ENCODE measurements around the gene MYNN.
A peak's percentile ranks its signal among the peaks of the same experiment; 100 is the strongest.

MYNN gene

DNA sequence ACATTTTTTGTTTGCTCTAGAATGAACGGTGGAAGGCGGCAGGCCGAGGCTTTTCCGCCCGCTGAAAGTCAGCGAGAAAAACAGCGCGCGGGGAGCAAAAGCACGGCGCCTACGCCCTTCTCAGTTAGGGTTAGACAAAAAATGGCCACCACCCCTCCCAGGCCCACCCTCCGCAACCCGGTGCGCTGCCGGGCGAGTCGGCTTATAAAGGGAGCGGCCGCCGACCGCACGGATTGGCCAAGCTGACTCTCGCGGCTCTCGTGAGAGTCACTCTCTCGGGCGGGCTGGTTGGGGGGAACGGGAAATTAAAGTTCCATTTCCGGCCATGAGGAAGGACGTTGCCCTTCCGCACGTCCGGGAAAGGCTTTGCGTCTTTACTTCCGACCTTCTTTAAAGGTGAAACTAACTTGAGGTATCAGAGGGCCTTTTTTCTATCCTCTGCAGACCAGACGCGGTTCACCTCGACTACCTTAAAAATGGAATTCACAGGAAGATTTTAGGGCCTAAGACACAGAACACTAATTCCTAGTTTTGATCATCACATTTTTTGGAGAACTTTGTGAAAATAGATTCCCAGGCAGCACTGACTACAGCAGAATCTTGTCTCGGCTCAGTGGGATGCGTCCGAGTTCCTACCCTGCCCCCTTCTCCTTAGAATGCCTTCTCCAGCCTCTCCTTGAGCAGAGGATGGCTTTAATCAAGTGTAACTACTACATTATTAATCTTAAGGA, 8.1 kb upstream of the MYNN start, which contains the start of gene TERC:
Gene TERC, minus strand, starts transcription at position 179 of the 731 bp plus-strand sequence.
- no peaks in the 10 kb centered on the region for H3K9me3 Mint-ChIP-seq
- H3K27ac Mint-ChIP-seq: peak within 1 kb of the TSS; percentile 98
- peaks cover 3% of the 10 kb centered on the region for H3K36me3 Mint-ChIP-seq
- CTCF ChIA-PET: interaction anchor here (1.0 kb wide), 1 partner anchor 202 kb away, joined by 3 read pairs; the partner anchor contains the start of gene SEC62
- peak within 1 kb of the TSS; percentile 95 for H3K4me3 Mint-ChIP-seq
- peaks cover 11% of the 10 kb centered on the region for H3K27me3 Mint-ChIP-seq
- DNase-seq: peak; percentile 94
- H3K4me1 Mint-ChIP-seq: peaks cover 39% of the 10 kb centered on the region

DNA sequence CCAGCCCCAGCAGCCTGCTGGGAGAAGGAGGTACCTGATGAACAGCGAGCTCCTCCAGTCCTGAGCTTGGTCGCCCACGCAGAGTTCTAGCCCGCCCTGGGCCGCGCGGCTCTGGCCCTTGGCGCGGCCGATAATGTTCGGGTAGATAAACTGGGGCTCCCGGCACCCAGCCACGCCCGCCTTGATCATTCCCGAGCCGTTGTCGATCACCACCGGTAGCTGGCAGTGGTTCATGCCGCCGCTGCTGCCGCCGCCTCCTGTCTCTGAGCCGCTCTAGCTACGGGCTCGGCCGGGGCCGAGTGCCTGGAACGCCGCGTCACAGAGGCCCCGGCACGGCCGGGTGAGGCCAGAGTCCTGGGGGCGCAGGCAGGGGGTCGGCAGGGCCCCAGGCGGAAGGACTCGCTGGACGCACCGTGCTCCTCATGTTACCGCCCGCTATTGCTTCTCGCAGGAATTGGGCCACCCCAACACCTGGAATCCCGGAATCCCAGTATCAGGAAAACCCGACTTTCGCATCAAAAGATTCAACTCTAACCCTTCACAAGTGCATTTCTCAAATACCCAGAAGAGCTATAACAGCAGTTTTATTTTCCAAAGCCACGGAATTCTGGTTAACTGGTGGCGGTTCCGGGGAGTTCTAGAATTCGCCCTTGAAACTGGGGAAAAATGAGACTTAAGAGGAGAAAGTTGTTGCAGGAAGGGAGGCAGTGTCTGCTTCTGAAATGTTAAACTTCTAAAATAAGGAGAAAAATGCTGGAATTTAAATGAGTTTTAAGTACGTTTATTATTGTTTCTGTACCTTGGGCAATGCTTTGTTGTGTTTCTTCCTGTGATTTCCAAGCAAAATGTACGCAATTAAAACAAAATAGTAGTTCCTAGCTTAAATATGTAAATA, 3.7 kb upstream of the MYNN start, which contains the start of gene ACTRT3:
Gene ACTRT3, minus strand, starts transcription at position 275 of the 895 bp plus-strand sequence. Its CDS starts 41 bp downstream, at position 234.
- Mint-ChIP-seq H3K9me3 (no peaks in the 10 kb centered on the region), H3K4me3 (peak within 1 kb of the TSS; percentile 80), H3K36me3 (peaks cover 7% of the 10 kb centered on the region), H3K27ac (peak within 1 kb of the TSS; percentile 34), H3K4me1 (peaks cover 35% of the 10 kb centered on the region), H3K27me3 (peaks cover 15% of the 10 kb centered on the region)
- peak; percentile 67 for DNase-seq
- CTCF ChIA-PET: interaction anchor here (1.2 kb wide), 1 partner anchor 54 kb away, joined by 3 read pairs; no protein-coding TSS in a partner anchor

DNA sequence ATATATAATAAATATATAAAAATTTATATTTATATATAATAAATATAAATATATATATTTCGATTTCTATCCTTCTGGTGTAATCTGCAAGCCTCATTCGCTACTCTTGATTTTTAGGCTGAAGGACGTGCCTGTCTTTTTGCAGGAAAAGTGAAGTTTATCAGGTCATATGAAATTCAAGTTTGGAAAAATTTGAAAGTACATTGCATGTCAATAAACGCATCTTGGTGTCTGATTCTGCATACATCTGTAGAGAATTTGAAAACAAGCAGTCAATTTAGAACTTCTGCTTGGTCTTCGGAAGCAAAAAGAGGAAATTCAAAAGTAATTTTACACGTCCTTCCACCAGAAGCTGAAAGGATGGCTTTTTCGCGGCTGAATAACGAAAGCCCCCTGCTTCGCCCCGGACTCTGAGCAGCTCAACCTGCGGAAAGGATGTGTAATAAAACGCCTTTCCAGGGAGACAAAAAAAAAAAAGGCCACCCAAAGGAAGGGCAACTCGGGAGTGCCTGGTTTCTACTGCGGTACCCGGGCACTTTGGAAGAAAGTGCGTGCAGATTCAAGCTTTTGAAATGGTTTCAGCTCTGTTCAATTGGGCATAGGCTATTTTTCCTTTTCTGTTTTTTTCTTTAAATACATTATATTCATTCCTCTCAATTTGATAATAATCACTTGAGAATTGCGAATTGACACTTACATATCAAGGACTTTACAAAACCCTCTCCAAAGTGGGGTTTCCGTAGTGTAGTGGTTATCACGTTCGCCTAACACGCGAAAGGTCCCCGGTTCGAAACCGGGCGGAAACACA, 1.5 kb upstream of the MYNN start:
- DNase-seq: peak; percentile 62
- H3K27me3 Mint-ChIP-seq: peaks cover 15% of the 10 kb centered on the region
- H3K4me3 Mint-ChIP-seq: peak overlapping the region; percentile 98
- H3K9me3 Mint-ChIP-seq: no peaks in the 10 kb centered on the region
- H3K4me1 Mint-ChIP-seq: peaks cover 43% of the 10 kb centered on the region
- peak overlapping the region; percentile 100 for H3K27ac Mint-ChIP-seq
- peaks cover 20% of the 10 kb centered on the region for H3K36me3 Mint-ChIP-seq
- CTCF ChIA-PET: interaction anchor here (1.0 to 1.6 kb wide), 3 partner anchors 41 to 267 kb away, joined by 3 to 6 read pairs (median 3); partner anchors contain the start of genes LRRC34 and LRRIQ4

DNA sequence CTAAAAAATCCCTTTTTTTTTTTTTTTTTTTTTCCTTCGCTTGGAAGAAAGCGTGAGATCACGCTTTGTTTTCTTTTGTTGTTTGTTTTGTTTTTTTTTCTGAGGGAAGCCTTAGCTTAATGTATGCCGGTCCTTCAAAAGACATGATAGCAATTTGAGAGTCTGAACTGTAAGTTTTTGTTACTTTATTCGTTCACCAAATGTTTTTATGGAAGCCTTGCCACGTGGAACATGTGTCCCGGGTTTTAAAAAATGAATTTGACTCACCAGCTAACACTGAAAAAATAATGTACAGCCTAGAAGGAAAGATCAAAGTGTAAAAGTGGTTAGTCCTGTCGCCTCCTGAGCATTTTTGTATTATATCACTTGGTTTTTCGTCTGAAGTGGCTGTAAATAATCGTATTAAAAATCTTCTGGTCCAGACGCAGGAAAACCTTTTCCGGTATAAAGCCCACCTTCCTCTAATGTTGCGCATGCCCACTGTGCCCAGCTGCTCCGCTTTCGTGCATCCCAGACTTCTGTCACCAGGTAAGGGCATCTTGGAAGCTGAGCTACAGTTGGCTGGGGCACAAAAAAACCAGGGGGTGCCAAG, 795 bp upstream of the MYNN start:
- CTCF ChIA-PET: interaction anchor here (1.0 to 1.6 kb wide), 3 partner anchors 40 to 267 kb away, joined by 3 to 6 read pairs (median 3); partner anchors contain the start of genes LRRC34 and LRRIQ4
- Mint-ChIP-seq H3K36me3 (peaks cover 26% of the 10 kb centered on the region), H3K4me1 (peaks cover 46% of the 10 kb centered on the region), H3K27ac (peak overlapping the region; percentile 100), H3K4me3 (peak overlapping the region; percentile 98), H3K27me3 (peaks cover 15% of the 10 kb centered on the region), H3K9me3 (no peaks in the 10 kb centered on the region)
- DNase-seq: no peak

DNA sequence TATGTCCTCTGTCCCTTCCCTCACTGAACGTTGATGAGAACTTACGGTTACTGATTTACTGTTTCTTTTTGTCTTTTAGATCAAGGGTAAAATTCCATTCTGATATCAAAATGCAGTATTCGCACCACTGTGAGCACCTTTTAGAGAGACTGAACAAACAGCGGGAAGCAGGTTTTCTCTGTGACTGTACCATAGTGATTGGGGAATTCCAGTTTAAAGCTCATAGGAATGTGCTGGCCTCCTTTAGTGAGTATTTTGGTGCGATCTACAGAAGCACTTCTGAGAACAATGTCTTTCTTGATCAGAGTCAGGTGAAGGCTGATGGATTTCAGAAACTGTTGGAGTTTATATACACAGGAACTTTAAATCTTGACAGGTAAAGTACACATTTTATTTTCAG, 990 bp downstream of the MYNN start:
- Mint-ChIP-seq H3K27me3 (peaks cover 10% of the 10 kb centered on the region), H3K4me3 (peak overlapping the region; percentile 98), H3K27ac (peak overlapping the region; percentile 100), H3K9me3 (no peaks in the 10 kb centered on the region), H3K36me3 (peaks cover 39% of the 10 kb centered on the region), H3K4me1 (peaks cover 52% of the 10 kb centered on the region)
- no peak for DNase-seq
- CTCF ChIA-PET: no interaction called here

DNA sequence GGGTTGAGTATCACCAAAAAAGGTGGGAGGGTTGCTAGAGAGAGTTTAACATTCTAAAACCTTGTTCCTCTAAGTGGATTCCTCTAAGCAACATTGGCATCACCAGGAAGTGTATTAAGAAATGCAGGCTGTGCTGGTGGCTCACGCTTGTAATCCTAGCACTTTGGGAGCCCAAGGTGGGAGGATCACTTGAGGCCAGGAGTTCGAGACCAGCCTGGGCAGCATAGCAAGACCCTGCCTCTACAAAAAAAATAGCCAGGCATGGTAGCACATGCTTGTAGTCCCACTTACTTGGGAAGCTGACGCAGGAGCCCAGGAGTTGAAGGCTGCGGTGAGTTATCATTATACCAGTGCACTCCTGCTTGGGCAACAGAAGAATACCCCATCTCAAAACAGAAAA, 4.6 kb downstream of the MYNN start:
- Mint-ChIP-seq H3K9me3 (no peaks in the 10 kb centered on the region), H3K4me3 (no peak overlapping the region), H3K27ac (no peak overlapping the region), H3K4me1 (peaks cover 65% of the 10 kb centered on the region), H3K36me3 (peaks cover 62% of the 10 kb centered on the region), H3K27me3 (no peaks in the 10 kb centered on the region)
- no peak for DNase-seq
- CTCF ChIA-PET: no interaction called here

DNA sequence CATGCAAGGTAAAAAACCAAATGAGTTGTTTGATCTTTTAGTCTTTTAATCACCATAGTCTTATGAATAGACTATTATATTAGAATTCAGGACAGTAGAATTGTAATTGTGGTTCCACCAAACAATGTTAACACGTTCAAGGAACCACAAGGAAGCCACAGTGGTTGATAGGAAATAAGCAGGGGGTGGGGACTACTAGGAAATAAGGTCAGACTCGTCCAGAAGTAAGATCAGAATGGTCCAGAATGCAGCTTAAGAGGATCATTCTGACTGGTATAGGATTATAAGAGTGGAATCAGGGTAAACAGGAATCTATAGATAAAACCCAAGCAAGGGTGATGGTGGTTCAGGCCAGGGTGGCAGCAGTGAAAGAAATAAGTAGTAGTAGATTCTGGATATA, 7.5 kb downstream of the MYNN start:
- Mint-ChIP-seq H3K27me3 (no peaks in the 10 kb centered on the region), H3K9me3 (no peaks in the 10 kb centered on the region), H3K4me3 (peak overlapping the region; percentile 47), H3K4me1 (peaks cover 44% of the 10 kb centered on the region), H3K27ac (peak overlapping the region; percentile 20), H3K36me3 (peaks cover 57% of the 10 kb centered on the region)
- CTCF ChIA-PET: no interaction called here
- DNase-seq: no peak

DNA sequence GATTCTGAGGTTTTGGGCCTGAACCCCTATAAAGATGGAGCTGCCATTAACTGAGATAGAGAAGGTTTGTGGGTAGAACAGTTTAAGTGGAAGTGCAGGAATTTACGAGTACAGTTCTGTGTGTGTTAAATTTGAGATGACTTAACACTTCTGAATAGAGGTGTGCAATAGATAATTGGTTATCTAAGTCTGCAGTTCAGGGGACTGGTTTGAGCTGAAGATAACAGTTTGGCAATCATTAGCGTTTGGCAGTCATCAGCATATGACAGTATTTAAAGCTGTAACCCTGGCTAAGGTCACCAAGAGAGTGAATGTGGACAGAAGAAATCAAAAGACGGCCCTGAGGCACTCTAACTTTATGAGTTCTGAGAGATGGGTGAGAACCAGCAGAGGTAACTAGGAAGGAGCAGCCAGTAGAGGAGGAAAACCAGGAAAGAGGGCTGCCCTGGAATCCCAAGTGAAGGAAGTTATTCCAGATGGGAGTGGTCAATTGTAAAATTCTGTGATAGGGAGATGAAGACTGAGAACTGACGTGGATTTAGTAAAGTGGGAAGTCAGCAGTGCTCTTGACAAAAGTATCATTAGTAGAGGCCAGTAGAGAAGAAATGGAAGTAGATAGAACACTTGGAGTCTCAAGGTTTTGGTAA, 8.1 kb downstream of the MYNN start:
- Mint-ChIP-seq H3K9me3 (no peaks in the 10 kb centered on the region), H3K4me1 (peaks cover 38% of the 10 kb centered on the region)

DNA sequence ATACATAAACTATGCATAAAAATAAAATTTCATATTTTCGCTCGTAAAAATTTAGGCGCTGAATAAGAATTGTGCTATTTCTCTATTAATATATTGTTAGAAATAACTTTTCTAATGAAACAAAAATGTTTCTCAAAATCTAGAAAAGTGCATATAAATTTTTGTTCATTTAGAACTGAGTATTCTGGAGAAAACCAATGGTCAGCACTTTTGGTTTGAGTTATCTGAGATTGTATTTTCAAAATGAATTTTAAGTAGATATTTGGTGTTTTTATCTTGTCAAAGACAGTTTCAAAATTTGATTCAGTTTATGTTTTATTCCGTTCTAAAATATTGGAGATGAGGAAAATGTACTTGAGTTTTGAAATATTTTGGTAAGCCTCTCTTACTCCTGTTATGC, 13.9 kb downstream of the MYNN start:
- peaks cover 6% of the 10 kb centered on the region for H3K4me1 Mint-ChIP-seq
- H3K4me3 Mint-ChIP-seq: no peak overlapping the region
- H3K27ac Mint-ChIP-seq: no peak overlapping the region
- H3K27me3 Mint-ChIP-seq: no peaks in the 10 kb centered on the region
- no peaks in the 10 kb centered on the region for H3K9me3 Mint-ChIP-seq
- H3K36me3 Mint-ChIP-seq: peaks cover 38% of the 10 kb centered on the region
- CTCF ChIA-PET: no interaction called here
- no peak for DNase-seq

More for the DNA sequence above, 8.1 kb downstream of the MYNN start:
- no peak for DNase-seq
- no peaks in the 10 kb centered on the region for H3K27me3 Mint-ChIP-seq
- H3K27ac Mint-ChIP-seq: peak overlapping the region; percentile 13
- no peak overlapping the region for H3K4me3 Mint-ChIP-seq
- CTCF ChIA-PET: no interaction called here
- H3K36me3 Mint-ChIP-seq: peaks cover 59% of the 10 kb centered on the region

DNA sequence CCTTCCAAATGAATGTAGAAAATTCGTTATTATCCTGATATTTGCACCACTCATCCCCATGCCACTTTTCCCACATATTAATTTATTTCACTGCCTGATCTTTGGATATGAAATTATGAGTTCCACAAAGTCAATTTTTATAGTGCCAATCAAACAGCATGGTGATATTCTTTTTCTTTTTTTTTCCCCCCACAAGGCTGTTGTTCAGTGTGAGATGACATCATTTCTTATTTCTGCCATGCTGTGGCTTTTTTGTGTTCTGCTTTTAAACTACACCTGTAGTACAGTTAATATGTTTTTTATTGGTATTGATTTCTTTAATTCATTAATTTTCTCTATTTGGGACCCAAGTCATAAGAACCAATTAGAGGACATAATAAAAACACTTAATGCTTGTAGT, 14.6 kb downstream of the MYNN start:
- Mint-ChIP-seq H3K4me1 (peaks cover 6% of the 10 kb centered on the region), H3K27ac (no peak overlapping the region), H3K9me3 (no peaks in the 10 kb centered on the region), H3K27me3 (no peaks in the 10 kb centered on the region), H3K4me3 (no peak overlapping the region), H3K36me3 (peaks cover 38% of the 10 kb centered on the region)
- CTCF ChIA-PET: no interaction called here
- no peak for DNase-seq

DNA sequence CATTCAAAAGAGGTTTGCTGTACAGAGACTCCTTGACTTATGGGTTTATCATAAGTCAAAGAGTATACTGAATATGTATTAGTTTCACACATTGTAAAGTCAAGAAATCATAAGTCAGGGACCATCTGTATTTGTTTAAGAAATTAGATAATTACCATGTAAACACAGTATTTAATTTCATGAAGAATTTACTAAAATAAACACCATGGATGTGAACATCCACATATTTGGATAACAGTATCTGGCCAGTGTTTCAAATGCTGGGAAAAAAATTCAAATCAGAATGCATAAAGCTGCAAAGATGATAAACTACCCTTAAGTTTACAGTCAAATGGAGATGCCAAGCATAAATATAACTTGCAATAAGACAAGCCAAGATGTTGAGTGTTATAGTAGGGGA, 17.0 kb downstream of the MYNN start:
- no peak overlapping the region for H3K27ac Mint-ChIP-seq

DNA sequence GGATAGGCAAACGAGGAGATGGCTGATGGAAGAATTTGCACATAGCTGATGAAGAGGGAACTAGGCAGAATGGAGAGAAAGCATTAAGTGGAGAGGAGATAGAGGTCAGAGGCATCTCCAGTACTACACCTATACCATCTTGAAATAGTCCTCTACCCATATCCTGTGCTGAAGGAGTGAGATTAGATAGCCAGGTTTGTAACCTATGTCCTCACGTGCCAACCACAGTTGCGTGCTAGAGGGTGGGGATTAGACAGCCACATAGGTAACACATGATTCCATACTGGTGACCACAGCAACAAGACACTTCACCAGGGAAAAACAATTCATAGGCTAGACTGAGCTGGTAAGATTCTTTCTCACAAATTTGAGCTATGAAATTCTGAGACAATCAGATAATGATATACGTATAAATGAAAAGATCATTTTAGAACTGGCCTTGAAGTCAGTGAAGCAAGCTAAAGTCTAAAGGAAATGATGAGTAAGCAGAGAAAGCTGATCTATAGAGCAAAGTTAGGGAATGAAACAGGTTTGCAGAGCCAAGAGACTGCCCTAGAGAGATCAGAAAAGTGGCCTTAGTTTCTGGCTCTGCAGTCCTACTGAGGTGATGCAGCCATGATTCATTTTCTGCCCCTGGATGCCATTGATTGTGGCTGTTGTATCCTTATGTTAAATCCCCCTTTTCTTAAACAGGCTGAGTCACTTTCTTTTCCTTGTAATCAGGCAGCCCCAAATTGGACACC, 17.7 kb downstream of the MYNN start:
- Mint-ChIP-seq H3K4me1 (peaks cover 6% of the 10 kb centered on the region), H3K27ac (no peak overlapping the region), H3K27me3 (no peaks in the 10 kb centered on the region), H3K4me3 (no peak overlapping the region), H3K36me3 (peaks cover 32% of the 10 kb centered on the region), H3K9me3 (no peaks in the 10 kb centered on the region)
- no peak for DNase-seq
- CTCF ChIA-PET: no interaction called here

More for the DNA sequence above, 17.0 kb downstream of the MYNN start:
- CTCF ChIA-PET: no interaction called here
- Mint-ChIP-seq H3K36me3 (peaks cover 37% of the 10 kb centered on the region), H3K27me3 (no peaks in the 10 kb centered on the region), H3K9me3 (no peaks in the 10 kb centered on the region), H3K4me1 (peaks cover 6% of the 10 kb centered on the region), H3K4me3 (no peak overlapping the region)
- DNase-seq: no peak

All from activated naive CD4-positive, alpha-beta T cell treated with anti-CD3 and anti-CD28 coated beads, Interleukin-2, amount 10 ng/mL, durations not matched to agents 7 days and 5 days (primary cell).